NCI-H510A (cell line): Measurements from ENCODE around the gene AKAP13.

Experiments
- DNase-seq: peaks from one replicate; lab custom pipeline; 2025; lab: John Stamatoyannopoulos, UW

AKAP13 gene

DNA sequence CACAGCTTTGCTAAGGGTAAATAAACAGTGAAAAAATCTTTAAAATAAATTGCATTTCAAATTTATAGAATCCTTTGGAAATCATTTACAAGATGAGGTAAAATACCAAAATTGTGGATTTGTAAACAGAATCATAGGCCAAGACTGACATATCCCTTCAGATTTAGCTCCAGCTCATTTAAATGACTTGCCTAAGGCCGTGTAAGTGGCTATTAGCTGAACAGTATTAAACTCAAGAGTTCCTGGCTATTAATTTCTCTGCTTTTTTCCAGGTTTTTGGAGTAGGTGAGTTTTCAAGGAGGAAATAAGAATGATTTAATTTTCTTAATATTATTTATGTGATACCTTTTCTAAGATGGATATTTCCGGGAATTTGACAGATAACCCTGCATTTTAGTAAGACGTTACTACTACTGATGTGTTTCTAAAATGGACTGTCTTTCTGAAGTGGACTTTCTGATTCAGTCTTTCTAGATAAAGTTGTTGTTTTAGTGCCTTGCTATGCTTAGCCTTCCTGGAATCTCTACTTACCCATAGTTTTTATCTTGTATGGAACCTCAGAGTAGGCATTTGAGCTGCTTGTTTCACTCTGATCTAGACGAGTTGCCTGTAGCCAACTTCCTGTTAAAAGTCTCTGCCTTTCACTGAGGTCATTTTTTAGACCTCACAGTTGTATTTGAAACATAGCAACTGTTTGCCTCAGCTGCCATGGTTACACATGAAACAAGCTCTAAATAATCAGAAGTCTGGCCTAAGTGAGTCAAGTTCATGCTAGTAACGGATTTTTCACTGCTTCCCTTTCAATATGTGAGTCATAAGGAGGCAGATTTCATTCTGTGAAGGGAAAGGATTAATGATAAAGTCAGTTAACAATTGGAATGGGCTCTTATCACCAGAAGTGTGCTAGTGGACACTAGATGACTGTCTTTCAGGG is 287.4 kb downstream of the AKAP13 start:
- DNase-seq, result no peak

DNA sequence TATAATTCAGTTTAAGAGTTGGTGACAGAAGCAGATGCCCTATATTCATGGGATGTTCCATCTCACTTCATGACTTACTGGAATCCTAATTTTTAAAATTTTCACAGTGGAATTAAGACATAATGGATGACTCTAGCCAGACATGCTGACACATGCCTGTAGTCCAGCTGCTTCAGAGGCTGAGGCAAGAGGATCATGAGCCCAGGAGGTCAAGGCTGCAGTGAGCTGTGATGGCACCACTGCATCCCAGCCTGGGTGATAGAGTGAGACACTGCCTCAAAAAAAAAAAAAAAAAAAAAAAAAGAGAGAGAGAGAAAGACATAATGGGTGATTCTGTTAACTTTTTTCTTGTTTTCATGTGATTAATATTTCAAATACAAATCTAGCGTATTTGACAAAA is 290.8 kb downstream of the AKAP13 start:
- no peak for DNase-seq

DNA sequence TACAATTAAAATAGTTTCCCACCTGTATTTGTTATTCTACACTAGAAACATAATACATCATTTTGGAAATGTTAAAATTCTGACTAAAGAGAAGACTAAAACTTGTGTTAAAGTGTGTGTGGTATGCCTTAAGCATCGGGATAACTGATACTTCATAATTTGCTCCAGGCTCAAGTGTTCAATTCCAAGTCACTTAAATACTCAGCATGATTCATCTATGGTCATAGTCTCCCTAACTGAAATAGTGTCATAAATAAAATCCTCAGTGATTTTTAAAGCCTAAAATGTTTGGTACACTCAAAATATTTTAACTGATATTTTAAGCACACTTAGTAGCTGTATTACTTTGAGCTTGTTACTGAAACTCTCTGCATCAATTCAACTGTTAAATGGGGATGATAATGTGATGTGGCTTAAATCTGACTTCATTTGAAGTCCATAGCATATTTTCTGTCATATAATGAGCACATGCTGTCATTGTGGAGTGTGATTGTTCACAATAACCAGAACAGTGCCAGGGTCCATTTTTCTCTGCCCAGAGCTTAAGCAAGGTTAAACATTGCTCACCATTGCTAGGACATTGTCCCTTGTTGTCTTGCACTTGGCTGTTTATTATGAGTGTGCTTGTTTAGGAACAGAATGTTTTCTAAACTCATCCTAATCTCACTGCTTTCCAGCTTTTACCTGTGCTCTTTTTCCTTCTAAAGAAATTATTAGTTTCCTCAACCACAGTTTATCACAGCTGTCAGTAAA is 292.1 kb downstream of the AKAP13 start:
- no peak for DNase-seq

DNA sequence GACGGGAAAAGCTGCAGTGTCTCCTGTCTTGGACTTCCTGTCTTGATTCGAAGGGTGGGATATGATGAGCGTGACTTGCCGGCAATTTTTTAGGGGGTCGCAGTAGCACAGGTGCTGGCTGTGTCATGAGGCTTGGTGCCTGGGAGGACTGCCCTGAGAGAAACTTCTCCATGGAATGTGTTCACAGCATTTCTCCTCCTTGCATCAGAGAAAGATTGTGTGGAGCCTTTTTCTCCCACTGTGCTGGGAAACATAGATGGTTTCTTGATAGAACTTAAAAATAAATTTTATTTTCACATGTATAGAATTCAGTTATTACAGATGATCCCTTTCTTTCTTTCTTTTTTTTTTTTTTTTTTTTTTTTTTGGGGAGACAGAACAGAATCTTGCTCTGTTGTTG is 292.9 kb downstream of the AKAP13 start:
- no peak for DNase-seq

DNA sequence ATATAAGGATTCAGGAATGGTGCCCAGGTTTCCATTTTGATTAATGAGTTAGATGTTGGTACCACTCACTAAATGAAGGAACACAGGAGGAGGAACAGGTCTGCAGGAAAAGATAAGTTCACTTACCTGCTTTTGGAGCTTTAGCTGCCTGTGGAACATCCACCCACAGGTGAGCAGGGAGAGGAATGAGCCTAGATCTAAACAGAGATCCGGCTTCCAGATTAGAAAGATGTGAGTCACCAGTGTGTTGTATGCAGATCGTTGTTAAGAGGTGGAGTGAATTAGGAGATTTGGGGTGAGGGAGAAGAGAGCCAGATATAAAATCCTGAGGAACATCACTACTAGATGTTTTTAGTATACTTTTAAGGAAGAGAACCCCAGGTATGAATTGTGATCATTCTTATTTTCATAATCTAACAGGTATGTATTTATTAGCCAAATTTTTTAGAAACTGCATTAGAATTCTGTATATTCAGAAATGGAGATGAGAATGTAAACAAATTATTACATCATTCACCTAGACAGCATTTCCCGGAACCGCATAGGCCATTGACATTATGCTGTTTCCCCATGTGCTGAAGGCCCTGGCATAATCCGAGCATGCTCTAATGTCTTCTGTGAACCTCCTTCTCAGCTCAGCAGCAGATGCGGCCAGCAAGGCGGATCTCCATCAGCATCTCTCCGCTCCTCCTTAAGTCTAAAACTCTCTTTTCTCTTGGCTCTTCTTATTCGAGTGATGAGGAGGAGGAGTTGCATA is 296.1 kb downstream of the AKAP13 start:
- DNase-seq, result no peak

DNA sequence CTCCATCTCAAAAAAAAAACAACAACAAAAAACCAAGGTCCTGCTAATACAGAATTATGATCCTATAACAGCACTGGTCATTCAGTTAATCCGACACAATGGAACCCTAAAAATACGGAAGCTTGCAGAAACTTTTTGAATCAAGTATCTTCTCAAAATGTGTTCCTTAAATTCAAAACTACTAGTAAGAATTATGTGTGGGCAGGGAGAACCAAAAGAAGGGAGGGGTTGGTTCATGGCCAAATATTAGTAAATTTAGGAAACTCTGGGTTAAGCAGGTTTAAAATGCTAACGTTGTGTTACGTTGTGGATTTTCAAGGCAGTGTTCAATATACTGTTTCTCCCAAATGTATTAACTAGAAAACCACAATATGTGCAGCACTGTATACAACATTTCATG is 298.8 kb downstream of the AKAP13 start:
- no peak for DNase-seq

DNA sequence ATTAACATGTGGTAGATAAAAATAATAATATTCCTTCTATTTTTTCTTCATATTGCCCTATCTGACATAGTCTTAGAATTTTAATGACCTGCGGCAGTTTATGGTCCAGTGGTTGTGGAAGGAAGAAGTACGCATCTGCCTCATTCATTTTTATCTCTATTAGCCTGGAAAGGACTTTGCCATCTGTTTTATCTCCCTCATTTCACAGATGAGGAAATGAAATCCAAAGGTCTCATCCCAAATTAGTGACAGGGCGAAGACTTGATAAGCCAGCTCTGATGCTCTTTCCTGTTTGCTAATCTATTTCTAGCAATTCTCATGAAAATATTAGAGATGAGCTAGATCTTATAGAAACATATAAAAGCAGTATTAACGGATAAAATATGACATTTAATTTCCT is 301.0 kb downstream of the AKAP13 start:
- DNase-seq, result no peak

DNA sequence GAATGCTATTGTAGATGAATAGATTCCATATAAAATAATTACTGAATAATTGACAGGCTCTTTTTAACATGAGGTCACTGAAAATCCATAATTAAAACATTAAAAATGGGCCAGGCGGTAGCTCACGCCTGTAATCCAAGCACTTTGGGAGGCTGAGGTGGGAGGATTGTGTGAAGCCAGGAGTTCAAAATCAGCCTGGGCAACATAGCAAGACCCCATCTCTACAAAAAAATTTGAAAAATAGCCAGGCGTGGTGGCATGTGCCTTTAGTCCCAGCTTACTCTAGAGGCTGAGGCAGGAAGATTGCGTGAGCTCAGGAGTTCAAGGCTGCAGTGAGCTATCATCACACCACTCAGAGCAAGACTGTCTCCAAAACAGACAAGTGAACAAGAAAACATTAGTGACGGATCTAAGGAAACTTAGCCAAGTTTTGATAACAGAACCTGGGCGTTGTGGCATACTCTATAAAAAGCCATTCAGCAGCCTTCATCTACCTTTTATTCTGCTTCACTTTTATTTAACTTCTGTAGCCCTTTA is 303.8 kb downstream of the AKAP13 start:
- no peak for DNase-seq

DNA sequence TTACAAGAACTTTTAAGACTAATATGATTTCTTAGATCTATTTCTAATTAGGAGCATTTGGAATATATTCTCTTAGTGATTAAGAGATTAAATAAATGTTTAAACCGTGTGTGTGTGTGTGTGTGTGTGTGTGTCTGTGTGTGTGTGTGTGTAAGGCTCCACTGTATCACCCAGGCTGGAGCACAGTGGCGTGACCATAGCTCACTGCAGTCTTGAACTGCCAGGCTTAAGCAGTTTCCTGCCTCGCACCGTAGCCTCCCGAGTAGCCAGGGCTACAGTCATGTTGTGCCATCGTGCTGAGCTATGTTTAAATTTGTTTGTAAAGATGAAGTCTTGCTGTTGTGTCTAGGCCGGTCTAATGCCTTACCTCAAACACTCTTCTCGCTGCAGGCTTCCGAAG is 305.0 kb downstream of the AKAP13 start:
- no peak for DNase-seq

DNA sequence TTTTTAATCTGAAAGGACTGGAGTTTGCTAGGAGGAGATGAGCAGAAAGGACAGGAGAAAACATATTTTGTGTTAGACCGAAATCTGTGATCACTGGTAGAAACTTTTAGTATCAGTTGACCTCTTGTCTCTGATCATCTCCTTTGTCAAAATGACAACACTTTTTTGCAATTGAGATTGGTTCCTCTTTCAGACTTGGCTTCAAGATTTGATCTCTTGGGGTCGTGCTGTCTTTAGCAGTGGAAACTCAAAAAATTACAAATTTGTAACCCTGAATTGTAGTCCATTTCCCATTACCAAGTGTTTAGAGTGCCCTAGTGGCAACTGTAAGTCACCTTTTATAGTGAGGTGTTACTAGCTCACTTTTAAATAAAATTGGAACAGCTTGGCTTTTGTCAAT is 306.9 kb downstream of the AKAP13 start:
- DNase-seq, result no peak

DNA sequence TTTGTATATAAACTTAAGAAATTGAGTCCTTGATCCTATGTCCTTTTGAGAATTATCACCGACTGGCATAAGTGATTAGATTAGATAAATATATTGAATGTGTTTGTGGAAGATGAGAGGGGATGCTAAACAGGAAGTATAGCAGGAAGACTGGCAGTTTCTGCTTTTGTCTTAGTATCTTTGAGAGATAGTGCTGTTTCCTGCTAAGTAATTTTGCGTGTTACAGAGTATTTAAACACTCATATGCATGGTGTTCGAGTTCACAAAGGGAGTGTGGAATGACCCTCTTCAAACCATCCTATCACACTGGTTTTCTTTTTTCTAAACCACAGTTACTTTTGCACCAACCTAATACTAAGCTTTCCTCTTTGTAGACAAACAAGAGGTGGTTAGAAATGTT is 308.3 kb downstream of the AKAP13 start:
- DNase-seq, result no peak

DNA sequence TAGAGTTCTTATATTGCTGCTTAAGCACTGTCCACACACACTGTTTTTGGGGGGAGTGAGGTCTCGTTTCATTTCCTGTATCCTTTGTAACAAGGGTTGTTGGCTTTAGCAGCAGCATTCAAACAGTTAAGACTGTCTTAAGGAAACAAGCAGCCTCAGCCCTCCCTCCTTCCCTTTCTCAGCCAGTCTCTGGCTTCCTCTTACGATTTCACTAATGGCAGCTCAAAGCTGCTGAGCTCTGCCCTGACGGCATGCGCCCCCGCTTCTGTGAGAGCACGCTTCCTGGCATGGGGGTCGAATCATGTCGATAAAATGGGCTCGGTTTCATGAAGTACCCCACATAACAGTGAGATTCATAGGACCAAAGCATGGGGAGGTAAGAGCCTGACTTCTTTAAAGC is 309.3 kb downstream of the AKAP13 start:
- no peak for DNase-seq

DNA sequence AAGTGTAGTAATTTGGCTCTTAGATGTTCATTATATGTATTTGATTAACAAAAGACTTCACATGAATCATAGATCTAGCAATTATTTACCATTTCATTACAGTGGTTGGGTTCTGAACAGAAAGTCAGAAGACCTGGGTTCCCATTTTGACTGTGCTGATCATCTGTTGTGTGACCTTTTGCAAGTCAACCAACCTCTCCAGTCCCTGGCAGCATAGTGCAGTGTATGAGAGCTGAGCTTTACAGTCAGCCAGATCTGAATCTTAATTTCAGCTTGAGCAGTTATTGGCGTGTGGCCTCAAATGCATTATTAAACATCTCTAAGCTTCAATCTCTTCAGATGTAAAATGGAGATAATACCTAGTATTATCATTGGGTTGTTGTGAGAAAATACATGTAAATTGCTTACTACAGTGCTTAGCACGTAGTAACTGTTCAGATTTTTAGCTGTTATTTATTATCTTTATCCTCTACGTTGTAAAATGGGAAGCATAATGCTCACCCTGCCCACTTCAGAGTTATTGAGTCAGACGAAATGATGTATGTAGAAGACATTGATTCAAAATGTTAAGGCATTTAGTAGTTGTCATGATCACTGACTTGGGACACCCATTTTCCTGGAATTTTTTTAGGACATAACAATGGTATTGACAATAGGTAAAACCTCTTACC is 310.3 kb downstream of the AKAP13 start:
- DNase-seq, result no peak

DNA sequence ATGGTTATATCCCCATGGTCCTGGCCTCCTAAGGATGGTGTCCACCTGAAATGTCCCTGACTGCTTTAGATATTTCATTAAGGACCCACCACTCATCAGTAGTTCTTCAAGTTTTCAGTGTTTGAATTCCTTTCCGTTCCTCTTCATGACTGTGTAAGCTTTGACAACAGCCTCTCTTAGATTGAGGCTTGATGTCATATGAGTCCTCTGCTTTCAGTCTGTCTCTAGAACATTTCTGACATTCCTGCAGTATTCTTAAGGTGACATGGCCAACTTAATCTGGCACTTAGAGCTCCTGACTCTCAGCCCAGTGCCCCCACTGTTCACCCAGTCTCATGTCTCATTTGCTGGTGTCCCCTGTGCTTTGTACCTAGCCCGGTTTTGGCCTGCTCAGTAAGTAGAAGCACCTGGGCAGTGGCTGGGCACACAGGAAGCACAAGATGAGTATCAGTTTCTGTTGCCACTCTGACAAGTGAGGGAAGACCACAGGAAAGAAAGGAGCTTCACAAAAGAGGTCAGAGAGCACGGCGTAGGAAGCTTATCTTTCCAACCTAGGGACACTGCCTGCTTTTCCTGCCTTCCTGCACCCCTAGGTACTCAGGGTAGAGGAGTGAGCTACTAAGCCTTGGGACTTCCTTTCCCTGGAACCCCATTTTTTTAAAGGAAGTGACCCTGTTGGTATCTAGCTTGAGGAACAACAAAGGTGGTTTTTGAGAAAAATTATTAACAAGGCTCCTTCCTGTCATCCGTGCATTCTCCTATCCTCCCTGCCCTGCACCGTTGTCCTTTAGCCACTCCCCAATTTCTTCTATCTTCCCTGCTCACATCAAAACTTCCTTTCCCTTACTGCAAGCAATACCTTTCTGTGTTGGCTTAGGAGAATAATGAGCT is 311.2 kb downstream of the AKAP13 start:
- no peak for DNase-seq

DNA sequence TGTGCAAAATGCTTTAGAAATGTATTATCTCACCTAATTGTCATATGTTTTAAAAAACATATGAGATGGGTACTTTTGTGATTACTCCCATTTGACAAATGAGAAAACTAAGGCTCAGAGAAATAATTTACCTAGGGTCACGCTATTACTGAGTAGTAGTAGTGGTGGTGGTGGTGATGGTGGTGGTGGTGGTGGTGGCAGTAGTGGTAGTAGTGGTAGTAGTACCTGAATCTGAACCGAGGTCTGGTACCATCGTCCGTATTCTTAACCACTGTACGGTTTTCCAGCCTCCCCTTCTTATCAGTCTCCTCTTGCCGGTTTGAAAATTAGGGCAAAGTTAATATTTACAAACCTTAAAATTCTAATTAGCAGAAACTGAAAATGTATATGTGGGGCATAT is 311.9 kb downstream of the AKAP13 start:
- no peak for DNase-seq

DNA sequence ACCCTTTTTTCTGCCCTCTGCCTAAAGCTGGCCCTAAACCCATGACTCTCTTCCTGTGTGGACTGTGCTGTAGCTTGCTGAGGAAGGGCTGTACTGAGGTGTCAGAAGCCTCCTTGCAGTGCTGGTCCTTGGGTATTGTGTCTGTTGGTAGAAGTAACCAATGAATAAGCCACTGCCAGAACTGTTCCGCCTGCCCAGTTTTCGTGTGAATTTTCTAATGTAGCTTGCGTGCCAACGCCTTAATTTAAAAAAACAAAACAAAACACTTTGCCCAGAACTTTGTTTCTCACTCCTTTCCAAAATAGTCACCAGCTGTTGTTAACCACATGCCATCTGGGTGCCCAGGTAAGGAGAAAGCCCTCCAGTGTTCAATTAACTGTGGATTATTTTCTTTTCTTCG is 312.5 kb downstream of the AKAP13 start:
- no peak for DNase-seq

DNA sequence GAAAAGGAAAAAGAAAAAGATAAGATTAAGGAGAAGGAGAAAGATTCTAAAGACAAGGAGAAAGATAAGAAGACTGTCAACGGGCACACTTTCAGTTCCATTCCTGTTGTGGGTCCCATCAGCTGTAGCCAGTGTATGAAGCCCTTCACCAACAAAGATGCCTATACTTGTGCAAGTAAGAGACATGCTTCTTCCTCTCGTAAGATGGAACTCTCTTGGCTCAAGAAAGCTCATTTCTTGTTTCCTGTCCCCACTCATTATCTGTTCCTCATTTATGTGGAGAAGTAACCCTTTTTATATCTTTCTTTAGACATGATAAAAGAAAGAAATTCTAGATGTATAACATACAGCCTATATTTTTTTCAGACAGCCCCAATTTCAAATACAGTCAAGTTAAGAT is 312.9 kb downstream of the AKAP13 start:
- no peak for DNase-seq

DNA sequence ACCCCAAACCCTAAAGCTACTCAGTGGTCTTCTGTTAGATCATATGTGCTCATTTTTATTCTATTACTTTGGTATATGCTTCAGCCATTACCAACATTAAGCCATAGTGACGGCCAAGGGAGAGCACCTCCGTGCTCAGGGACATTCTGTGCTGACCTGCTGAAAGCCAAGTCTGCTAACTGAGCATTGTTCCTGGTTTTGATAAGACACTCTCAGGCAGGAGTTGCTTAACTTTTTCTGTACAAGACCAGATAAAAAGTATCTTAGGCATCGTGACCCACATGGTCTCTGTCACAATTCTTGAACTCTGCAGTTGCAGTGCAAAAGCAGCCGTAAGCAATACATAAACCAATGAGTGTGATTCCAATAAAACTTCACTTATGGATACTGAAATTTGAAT is 313.7 kb downstream of the AKAP13 start:
- DNase-seq, result no peak

DNA sequence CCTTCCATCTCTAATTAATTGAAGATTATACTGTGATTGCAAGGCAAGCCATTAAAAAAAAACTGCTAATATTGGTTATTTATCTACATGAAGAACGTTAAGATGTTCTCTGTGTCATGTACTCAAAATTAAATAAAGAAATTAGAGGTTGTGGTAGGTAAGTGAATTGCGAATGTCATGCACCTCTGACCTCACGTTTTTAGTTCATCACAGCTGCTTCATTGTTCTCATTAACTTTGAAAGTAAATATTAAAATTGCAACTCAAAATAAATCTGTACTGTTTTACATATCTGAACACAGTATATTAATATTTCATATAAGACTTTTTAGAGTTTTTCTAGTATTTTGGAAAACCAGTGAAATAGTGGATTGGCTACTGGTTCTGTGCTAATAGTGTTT is 320.4 kb downstream of the AKAP13 start:
- DNase-seq, result no peak

DNA sequence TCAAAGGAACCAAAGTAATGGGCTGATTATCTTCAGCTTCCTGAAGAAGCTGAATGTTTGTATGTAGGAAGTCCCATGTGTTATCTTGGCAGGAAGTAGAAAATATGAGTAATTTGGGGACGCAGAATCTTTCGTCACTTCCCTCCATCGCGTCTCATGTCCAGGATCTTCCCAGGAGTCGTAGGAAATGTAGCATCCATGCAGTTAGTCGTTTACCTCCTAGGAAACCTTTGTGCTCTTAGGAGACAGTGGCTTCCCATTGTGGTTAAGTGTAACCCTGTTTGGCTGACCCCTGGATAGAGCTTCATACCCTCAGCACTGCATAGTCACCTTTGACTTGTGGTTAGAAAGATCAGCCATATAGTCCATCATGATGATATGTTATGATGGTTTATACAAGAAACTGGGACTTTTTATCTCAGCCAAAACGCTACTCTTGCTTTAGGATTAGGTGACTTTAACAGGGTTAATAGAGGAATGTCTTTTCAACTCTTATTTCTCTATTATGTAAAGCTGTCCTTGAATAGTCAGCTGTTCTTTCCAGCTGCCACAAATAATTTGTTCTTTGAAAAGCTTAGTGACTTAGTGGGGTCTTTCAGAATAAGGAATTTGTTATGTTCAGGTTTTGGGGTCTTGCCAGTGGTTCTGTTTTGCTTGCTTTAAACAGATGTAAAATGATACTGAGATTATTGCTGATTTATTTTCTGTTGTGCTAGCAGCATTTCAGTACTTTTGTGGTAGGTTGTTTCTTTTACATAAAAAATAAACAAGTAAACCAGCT is 322.1 kb downstream of the AKAP13 start:
- DNase-seq, result no peak
